ENCODE measurements around the gene CPT2. TPM values are rescaled to one million over a fixed set of nuclear protein-coding genes. Genes with fewer than 3 reads are reported as not detected.

Gene CPT2
- polyA plus RNA-seq (ENCODE audit: insufficient read length in 4 of 4) = 10 to 100 TPM; 28.2 to 33.0 (median 30.3) TPM

- DNase-seq (ENCODE audit: low read depth in 4 of 4, low spot score in 2 of 4) = peak; percentile 59 to 85 (median 80)
Observed at GRCh38 chr1:53196485-53197290, at the start of gene CPT2. Gene CPT2, plus strand, starts transcription at chr1:53196824. Its CDS starts 120 bp downstream, at chr1:53196944.

GRCh38 chr1:53147174-53147573 is 49.5 kb upstream of the CPT2 start:
- DNase-seq (ENCODE audit: low read depth in 4 of 4, low spot score in 2 of 4) = no peak

- no peak for DNase-seq (ENCODE audit: low read depth in 4 of 4, low spot score in 2 of 4)
Observed at GRCh38 chr1:53148123-53148522, 48.5 kb upstream of the CPT2 start.

DNA sequence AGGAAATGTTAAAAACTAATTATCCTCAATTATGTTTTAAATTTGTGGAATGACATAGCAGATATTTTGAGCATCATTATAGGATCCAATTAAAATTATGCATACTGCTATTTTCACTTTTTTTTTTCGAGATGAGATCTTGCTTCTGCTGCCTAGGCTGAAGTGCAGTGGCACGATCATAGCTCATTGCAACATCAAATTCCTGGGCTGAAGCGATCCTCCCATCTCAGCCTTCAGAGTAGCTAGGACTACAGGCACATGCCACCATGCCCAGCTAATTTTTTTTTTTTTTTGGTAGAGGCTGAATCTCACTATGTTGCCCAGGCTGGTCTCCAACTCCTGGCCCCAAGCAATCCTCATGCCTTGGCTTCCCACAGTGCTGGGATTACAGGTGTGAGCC is 42.9 kb upstream of the CPT2 start:
- no peak for DNase-seq (ENCODE audit: low read depth in 4 of 4, low spot score in 2 of 4)

- DNase-seq (ENCODE audit: low read depth in 4 of 4, low spot score in 2 of 4) = no peak
Observed at GRCh38 chr1:53154859-53155438, 41.7 kb upstream of the CPT2 start.

- DNase-seq (ENCODE audit: low read depth in 4 of 4, low spot score in 2 of 4) = no peak
Observed at GRCh38 chr1:53155534-53155933, 41.1 kb upstream of the CPT2 start.

DNA sequence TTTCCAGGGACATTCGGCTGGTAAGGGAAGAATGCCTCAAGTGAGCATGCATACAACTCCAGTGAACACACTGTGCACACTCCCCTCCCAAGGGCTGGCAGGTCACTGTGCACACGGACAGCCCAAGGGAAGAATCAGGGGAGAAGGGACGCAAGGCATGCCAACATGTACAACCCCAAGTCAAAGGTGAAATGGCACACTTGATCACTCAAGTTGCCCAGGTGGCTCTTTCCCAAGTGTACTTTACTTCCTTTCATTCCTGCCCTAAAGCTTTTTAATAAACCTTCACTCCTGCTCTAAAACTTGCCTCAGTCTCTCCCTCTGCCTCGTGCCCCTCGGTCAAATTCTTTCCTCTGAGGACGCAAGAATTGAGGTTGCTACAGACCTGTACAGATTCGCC is 40.7 kb upstream of the CPT2 start:
- DNase-seq (ENCODE audit: low read depth in 4 of 4, low spot score in 2 of 4) = no peak

DNA sequence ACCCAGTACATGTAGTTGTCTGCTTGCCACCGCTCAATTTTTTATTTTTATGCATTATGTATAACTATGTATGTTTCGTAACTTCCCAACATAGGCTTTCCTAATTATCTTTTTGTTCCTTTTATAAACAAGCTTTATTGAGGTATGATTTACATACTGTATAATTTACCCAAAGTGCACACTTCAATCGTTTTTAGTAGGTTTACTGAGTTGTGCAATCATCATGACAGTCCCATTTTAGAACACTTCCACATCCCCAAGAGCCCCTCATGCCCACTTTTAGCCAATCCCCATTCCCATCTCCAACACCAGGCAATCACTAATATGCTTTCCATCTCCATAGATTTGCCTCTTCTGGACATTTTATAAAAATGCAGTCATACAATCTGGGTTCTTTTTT is 39.8 kb upstream of the CPT2 start:
- DNase-seq (ENCODE audit: low read depth in 4 of 4, low spot score in 2 of 4) = no peak

DNA sequence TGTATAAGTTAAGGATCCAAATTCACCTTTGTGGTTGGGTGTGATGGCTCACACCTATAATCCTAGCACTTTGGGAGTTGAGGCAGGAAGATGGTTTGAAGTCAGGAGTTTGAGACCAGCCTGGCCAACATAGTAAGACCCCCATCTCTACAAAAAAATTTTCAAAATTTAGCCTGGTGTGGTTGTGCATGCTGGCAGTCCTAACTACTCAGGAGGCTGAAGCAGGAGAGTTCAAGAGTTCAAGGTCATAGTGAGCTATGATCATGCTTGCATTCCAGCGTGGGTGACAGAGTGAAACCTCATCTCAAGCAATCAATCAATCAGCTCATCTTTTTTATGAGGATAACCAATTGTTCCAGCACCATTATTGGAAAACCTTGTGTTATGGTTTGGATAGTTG is 37.7 kb upstream of the CPT2 start:
- no peak for DNase-seq (ENCODE audit: low read depth in 4 of 4, low spot score in 2 of 4)

DNA sequence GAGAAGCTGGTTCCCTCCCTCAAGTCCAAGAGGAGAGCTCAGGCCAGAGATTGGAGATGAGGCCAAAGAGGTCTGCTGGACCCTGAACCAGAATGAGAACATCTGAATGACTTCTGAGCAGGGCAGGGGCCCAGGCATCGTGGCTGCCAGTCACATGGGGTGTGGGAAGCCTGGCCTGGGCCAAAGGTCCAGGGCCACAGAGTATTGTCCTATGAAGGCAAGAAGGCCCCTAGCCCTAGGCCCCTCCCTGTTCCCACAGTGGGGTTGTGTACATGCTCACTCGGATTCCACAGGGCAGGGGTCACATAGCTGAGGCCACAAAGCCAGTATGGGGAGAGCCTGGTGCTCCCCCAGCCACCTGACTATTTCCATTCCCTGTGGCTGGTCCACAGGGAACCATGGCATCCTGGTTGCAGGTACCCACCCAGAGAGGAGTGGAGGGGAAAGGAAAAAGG is 35.7 kb upstream of the CPT2 start:
- DNase-seq (ENCODE audit: low read depth in 4 of 4, low spot score in 2 of 4) = no peak

DNA sequence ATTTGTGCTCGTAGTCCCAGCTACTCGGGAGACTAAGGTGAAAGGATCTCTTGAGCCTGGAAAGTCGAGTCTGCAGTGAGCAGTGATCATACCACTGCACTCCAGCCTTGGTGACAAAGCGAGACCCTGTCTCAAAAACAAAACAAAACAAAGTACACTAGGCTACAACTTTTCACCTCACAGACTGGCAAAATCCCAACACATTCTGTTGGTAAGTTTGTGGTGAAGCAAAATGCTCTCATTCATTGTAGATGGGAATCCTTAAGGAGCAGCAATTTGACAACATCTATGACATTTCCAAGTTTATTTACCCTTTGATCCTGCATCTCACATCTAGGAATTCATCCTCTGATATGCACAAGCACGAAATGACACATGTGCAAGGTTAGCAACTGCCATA is 34.0 kb upstream of the CPT2 start:
- DNase-seq (ENCODE audit: low read depth in 4 of 4, low spot score in 2 of 4) = no peak

DNA sequence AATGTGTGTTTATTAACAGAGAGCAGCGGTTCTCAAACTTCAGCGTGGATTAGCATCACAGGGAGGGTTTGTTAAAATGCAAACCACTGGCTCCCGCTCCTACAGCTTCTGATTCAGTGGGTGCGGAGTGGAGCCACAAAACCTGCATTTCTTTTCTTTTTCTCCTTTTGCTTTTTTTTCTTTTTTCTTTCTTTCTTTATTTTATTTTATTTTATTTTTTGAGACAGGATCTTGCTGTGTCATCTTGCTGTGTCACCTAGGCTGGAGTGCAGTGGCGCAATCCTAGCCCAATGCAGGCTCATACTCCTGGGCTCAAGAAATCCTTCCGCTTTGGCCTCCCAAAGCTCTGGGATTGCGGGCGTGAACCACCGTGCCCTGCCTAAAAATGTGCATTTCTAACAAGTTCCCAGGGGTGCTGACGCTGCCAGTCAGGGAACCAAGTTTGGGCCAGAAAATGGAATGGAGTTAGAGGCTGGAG is 33.3 kb upstream of the CPT2 start:
- DNase-seq (ENCODE audit: low read depth in 4 of 4, low spot score in 2 of 4) = no peak

- no peak for DNase-seq (ENCODE audit: low read depth in 4 of 4, low spot score in 2 of 4)
Observed at GRCh38 chr1:53165408-53165961, 31.1 kb upstream of the CPT2 start.

- no peak for DNase-seq (ENCODE audit: low read depth in 4 of 4, low spot score in 2 of 4)
Observed at GRCh38 chr1:53166366-53166765, 30.3 kb upstream of the CPT2 start.

- DNase-seq (ENCODE audit: low read depth in 4 of 4, low spot score in 2 of 4) = no peak
Observed at GRCh38 chr1:53166912-53167311, 29.7 kb upstream of the CPT2 start.

DNA sequence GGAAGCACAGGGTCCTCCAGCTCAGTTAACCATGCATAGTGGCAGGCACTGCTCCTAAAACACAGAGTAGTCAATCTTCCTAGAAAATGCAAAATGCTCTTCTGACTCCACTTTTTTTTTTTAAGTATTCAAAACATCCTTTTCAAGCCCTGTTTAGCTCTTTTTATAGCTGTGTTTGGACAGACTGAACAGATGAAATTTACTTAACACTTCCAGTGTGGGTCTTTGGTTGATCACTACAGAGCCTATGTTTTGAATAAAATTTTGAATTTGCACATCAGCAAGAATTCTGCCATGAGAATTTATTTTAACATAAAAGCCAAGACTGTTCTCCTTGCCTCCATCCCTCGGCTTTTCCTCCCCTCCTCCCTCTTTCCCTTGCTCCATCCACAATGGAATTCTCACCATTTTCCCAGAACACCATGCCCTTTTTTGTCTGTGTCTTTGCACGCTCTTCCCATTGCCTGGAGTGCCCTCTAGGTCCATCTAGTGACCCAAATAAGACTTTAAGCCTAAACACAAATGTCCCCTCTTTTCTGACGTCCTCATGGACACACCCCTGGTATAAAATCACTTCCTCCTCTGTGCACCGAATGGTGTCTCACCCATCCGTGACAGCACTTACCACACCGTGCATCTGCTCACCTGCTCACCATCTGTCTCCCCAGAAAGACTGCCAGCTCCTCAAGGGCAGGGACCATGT is 24.0 kb upstream of the CPT2 start:
- no peak for DNase-seq (ENCODE audit: low read depth in 4 of 4, low spot score in 2 of 4)

DNA sequence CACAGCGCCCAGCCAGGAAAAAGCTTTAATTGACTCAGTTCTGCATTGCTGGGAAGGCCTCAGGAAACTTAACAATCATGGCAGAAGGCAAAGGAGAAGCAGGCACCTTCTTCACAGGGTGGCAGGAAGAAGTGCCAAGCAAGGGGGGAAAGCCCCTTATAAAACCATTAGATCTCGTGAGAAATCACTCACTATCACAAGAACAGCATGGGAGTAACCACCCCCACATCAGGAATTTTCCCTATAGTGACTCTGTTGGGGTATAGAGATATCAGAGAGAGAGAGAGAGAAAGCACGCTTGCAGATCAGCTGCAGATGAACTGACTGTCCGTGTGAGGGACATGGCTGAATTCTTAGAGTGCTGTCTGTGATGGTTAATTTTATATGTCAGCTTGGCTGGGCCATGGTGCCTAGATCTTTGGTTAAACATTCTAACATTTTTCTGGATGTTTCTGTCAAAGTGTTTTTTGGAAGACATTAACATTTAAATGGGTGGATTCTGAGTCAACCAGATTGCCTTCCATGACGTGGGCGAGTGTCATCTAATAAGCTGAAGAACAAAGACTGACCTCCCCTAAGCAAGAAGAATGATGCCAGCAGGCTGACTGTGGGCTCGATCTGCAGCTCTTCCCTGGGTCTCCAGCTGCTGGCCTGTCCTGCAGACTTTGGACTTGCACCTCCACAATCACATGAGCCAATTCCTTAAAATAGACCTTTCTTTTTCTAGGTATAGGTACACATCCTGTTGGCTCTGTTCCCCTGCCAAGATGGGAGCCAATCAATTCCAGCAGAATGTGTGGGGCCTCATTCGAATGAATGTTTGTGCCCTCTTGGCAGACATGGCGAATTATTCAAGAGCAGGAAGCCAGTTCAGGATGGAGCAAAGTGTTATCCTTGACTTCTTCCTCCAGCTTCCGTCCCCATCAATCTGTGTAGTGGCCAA is 21.4 kb upstream of the CPT2 start:
- DNase-seq (ENCODE audit: low read depth in 4 of 4, low spot score in 2 of 4) = no peak

- DNase-seq (ENCODE audit: low read depth in 4 of 4, low spot score in 2 of 4) = no peak
Observed at GRCh38 chr1:53176452-53177208, 20.0 kb upstream of the CPT2 start.

GRCh38 chr1:53180226-53180625 is 16.4 kb upstream of the CPT2 start:
- DNase-seq (ENCODE audit: low read depth in 4 of 4, low spot score in 2 of 4) = no peak

Measured in left renal cortex interstitium (tissue), 4 donors.